ENCODE measurements around the gene HMGCL. TPM values are rescaled to one million over a fixed set of nuclear protein-coding genes. Genes with fewer than 3 reads are reported as not detected.
A peak's percentile ranks its signal among the peaks of the same experiment; 100 is the strongest.

HMGCL gene
- total and polyA plus RNA-seq, 2 of the 13 experiments (the other 11 are each of a cell fraction or from before 2014, with no cell fraction given), result 21.3 to 41.4 TPM

DNA sequence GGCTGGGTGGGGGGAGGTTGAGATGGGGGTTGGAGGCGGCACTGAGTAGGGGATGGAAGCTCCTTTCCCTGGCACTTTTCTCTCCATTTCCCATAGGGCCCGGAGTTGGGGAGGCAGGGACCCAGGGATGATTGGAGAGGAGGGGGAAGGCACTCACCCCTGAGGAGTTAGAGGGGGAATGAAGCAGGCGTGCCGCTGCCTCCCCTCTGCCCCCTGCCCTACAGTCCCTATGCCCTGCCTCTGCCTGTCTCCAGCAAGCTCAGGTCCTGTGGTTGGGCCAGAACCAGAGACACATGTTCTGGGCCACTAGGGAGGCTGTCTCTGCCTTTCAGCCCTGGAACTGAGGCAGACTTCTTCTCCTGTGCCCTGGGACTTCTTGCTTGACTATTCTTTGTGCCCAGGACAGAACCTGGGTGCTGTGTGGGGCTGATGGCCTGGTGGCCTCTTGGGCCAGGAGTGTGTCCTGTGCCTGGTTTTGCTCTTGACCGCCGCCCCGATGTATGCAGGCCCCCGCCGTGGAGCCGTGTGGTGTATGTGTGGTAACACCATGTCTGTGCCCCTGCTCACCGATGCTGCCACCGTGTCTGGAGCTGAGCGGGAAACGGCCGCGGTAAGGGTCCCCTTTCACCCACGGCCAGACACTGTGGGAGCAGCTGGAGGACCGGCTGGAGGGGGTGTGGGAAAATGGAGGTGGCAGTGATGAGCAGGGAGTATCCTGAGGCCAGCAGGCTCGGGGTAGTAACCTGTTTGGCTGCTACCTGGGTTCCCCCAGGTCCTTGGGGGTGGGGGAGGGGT, 32.9 kb downstream of the HMGCL start:
- no peak for TF ChIP-seq ZNF777 (CRISPR knock-in tag; IDR thresholded peaks at IDR 0.05)
- TF ChIP-seq, protein P1, sequence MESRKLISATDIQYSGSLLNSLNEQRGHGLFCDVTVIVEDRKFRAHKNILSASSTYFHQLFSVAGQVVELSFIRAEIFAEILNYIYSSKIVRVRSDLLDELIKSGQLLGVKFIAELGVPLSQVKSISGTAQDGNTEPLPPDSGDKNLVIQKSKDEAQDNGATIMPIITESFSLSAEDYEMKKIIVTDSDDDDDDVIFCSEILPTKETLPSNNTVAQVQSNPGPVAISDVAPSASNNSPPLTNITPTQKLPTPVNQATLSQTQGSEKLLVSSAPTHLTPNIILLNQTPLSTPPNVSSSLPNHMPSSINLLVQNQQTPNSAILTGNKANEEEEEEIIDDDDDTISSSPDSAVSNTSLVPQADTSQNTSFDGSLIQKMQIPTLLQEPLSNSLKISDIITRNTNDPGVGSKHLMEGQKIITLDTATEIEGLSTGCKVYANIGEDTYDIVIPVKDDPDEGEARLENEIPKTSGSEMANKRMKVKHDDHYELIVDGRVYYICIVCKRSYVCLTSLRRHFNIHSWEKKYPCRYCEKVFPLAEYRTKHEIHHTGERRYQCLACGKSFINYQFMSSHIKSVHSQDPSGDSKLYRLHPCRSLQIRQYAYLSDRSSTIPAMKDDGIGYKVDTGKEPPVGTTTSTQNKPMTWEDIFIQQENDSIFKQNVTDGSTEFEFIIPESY (CRISPR knock-in tag; IDR thresholded peaks at IDR 0.05), result peak; percentile 48; the same call in 1 of the 2 replicates
- TF ChIP-seq ZBTB38 (CRISPR knock-in tag; IDR thresholded peaks at IDR 0.05), result 0 out of 2 replicates have a peak, but pooled peaks have one; percentile 25
- peak; percentile 44 for TF ChIP-seq AGO2 (optimal IDR thresholded peaks at IDR 0.05; ENCODE audit: low read depth, low read length)
- TF ChIP-seq POLR2AphosphoS2 (IDR thresholded peaks at IDR 0.05; ENCODE audit: low read depth, low read length), result no peak
- Histone ChIP-seq H3K9ac (ENCODE audit: insufficient read depth, low read depth, low read length) (peak overlapping the region; percentile 88), H3K4me2 (ENCODE audit: low read depth, low read length) (peak overlapping the region; percentile 99), H3K27ac (ENCODE audit: extremely low read length, insufficient read depth, low read length) (peak overlapping the region; percentile 32), H3K27me3 (ENCODE audit: control insufficient read depth in 1 of 2, insufficient read depth in 2 of 2, low read length in 2 of 2) (no peaks in the 10 kb centered on the region; a peak in 1 of 5 replicates), H2AFZ (ENCODE audit: low read length) (no peak overlapping the region), H3K79me2 (ENCODE audit: insufficient read depth, low read length) (peaks cover 22% of the 10 kb centered on the region), H3K9me3 (ENCODE audit: low read length) (no peaks in the 10 kb centered on the region), H3K36me3 (replicated peaks in 1 of 2; ENCODE audit: control insufficient read depth in 1 of 2, insufficient read depth in 2 of 2, low read length in 2 of 2) (peaks cover 15 to 43% of the 10 kb centered on the region in 2 experiments; a peak in 4 of 5 replicates), H3K4me3 (replicated peaks in 1 of 3; ENCODE audit: insufficient read depth in 1 of 3, low read depth in 2 of 3, low read length in 3 of 3) (peak overlapping the region; percentile 88 to 98 (median 97)), H3K4me1 (ENCODE audit: insufficient read depth, low read length) (peaks cover 34% of the 10 kb centered on the region), H4K20me1 (ENCODE audit: insufficient read depth, low read length) (peaks cover 4% of the 10 kb centered on the region; the same call in 1 of the 2 replicates)
- ChIA-PET CTCF (ENCODE audit: low intra/inter-chr PET ratio, low total read pairs) (no interaction called here), POLR2A (interaction anchor here (0.9 to 4.5 kb wide), 5 partner anchors 8 to 100 kb away, joined by 3 to 101 read pairs (median 11); partner anchors contain the start of genes GALE, PITHD1 and RPL11)
- WGBS (ENCODE audit: low lambda C conversion rate), result 84% methylated on average over 11 of the region's 19 CpGs
- intact Hi-C loops (cut with micrococcal nuclease; ENCODE audit: unreplicated experiment) (no loop called here), in situ Hi-C loops (cut with HindIII; ENCODE audit: extremely low pct_ligation_motif_present, low pct_unique_long_range_greater_than_20kb) (no loop called here)
- DNase-seq (ENCODE audit: low spot score), result no peak
- no peak for ATAC-seq
- FAIRE-seq, result no peak
- BruUV-seq (replicated peaks), result no TSS peak
